MCF 10A (cell line): ENCODE data around the gene RAE1. TPM values are rescaled to one million over a fixed set of nuclear protein-coding genes. Genes with fewer than 3 reads are reported as not detected.
A peak's percentile ranks its signal among the peaks of the same experiment; 100 is the strongest.

ENCODE experiments used
- BruUV-seq: library from RNA; stranded (reverse); fragments of 400-500 nt; replicated peaks from 2 replicates; lab custom pipeline; 2021; lab: Mats Ljungman, UMichigan
- CTCF ChIA-PET: fragments of 300-600 bp; sonication (Branson Sonifier 250); formaldehyde crosslinking; extraction: SDS; loops from one replicate; lab custom pipeline; 2021; ENCODE audit warnings: antibody characterized with exemption, inconsistent platforms; lab: Yijun Ruan, JAX
- POLR2A ChIA-PET: fragments of 300-600, 350-650 bp; sonication (Branson Sonifier 250); formaldehyde crosslinking; extraction: SDS; loops from one replicate; lab custom pipeline; 2020; ENCODE audit warnings: antibody characterized with exemption, inconsistent platforms; lab: Yijun Ruan, JAX
- DNase-seq: peaks from one replicate; pipeline ENCODE4 v3.0.0-alpha.2; 2018; ENCODE audit not compliant: unreplicated experiment
- H3K27ac Mint-ChIP-seq: one replicate; pipeline ENCODE4 v1.8.0; 2022; ENCODE audit warnings: mild to moderate bottlenecking, low read depth, mixed read lengths; ENCODE audit not compliant: unreplicated experiment
- H3K27me3 Mint-ChIP-seq: one replicate; pipeline ENCODE4 v1.8.0; 2022; ENCODE audit warnings: mixed read lengths; ENCODE audit not compliant: insufficient read depth, unreplicated experiment
- H3K36me3 Mint-ChIP-seq: one replicate; pipeline ENCODE4 v1.8.0; 2022; ENCODE audit warnings: mild to moderate bottlenecking, moderate library complexity, mixed read lengths; ENCODE audit not compliant: insufficient read depth, unreplicated experiment
- H3K4me1 Mint-ChIP-seq: one replicate; pipeline ENCODE4 v1.8.0; 2022; ENCODE audit warnings: mixed read lengths; ENCODE audit not compliant: insufficient read depth, unreplicated experiment
- H3K4me3 Mint-ChIP-seq: one replicate; pipeline ENCODE4 v1.8.0; 2022; ENCODE audit warnings: mild to moderate bottlenecking, moderate library complexity, mixed read lengths; ENCODE audit not compliant: unreplicated experiment
- H3K9me3 Mint-ChIP-seq: one replicate; pipeline ENCODE4 v1.8.0; 2022; ENCODE audit warnings: mixed read lengths; ENCODE audit not compliant: unreplicated experiment
- CTCF ChIP-seq: fragments of 200-600 bp; IDR thresholded peaks from one replicate; pipeline ENCODE4 v1.8.0; 2022; ENCODE audit warnings: antibody characterized with exemption, mild to moderate bottlenecking; ENCODE audit not compliant: unreplicated experiment
- intact Hi-C: fragments of 100-400 bp; cut with micrococcal nuclease; formaldehyde crosslinking; loops from 2 replicates; pipeline ENCODE4 v1.14.1; 2022
- total RNA-seq: library from RNA; stranded (reverse); gene quantifications from 2 replicates; pipeline ENCODE4 v1.2.3, GENCODE V29; 2022

The RAE1 gene
- total RNA-seq, 1 experiment from 2014 or later = 46.7 TPM

GRCh38 chr20:57381596-57382503, 30.8 kb downstream of the RAE1 start:
- Mint-ChIP-seq H3K36me3 (peaks cover 38% of the 10 kb centered on the region), H3K4me1 (no peaks in the 10 kb centered on the region), H3K27me3 (no peaks in the 10 kb centered on the region), H3K4me3 (no peak overlapping the region), H3K9me3 (no peaks in the 10 kb centered on the region), H3K27ac (no peak overlapping the region)
- POLR2A ChIA-PET = interaction anchor here (0.7 to 1.4 kb wide), 5 partner anchors 20 to 579 kb away, joined by 3 to 4 read pairs (median 3); no protein-coding TSS in a partner anchor
- DNase-seq = peak; percentile 74
- no TSS peak for BruUV-seq
- intact Hi-C loops = loop anchor here (1.0 to 10.0 kb wide), 3 partner anchors 55 to 833 kb away; no protein-coding TSS in a partner anchor
- TF ChIP-seq CTCF = peak; percentile 65
- CTCF ChIA-PET = interaction anchor here (0.6 to 7.1 kb wide), 37 partner anchors 9 to 1383 kb away, joined by 3 to 56 read pairs (median 4); no protein-coding TSS in a partner anchor

GRCh38 chr20:57382516-57382915, 31.5 kb downstream of the RAE1 start:
- Mint-ChIP-seq H3K9me3 (no peaks in the 10 kb centered on the region), H3K27ac (no peak overlapping the region), H3K4me3 (no peak overlapping the region), H3K36me3 (peaks cover 32% of the 10 kb centered on the region), H3K27me3 (no peaks in the 10 kb centered on the region), H3K4me1 (no peaks in the 10 kb centered on the region)
- BruUV-seq = no TSS peak
- CTCF ChIA-PET = interaction anchor here (0.6 to 7.1 kb wide), 31 partner anchors 8 to 1383 kb away, joined by 3 to 56 read pairs (median 6); no protein-coding TSS in a partner anchor
- intact Hi-C loops = loop anchor here (5.0 to 10.0 kb wide), 2 partner anchors 55 to 832 kb away; no protein-coding TSS in a partner anchor
- POLR2A ChIA-PET = interaction anchor here (1.4 kb wide), 1 partner anchor 114 kb away, joined by 3 read pairs; no protein-coding TSS in a partner anchor
- TF ChIP-seq CTCF = no peak
- DNase-seq = no peak

- no peak overlapping the region for H3K4me3 Mint-ChIP-seq
- no peaks in the 10 kb centered on the region for H3K9me3 Mint-ChIP-seq
- BruUV-seq = no TSS peak
- TF ChIP-seq CTCF = no peak
- H3K27me3 Mint-ChIP-seq = no peaks in the 10 kb centered on the region
- no peak overlapping the region for H3K27ac Mint-ChIP-seq
- no peaks in the 10 kb centered on the region for H3K4me1 Mint-ChIP-seq
- peaks cover 31% of the 10 kb centered on the region for H3K36me3 Mint-ChIP-seq
- intact Hi-C loops = loop anchor here (5.0 to 10.0 kb wide), 2 partner anchors 54 to 831 kb away; no protein-coding TSS in a partner anchor
- no peak for DNase-seq
- POLR2A ChIA-PET = interaction anchor here (0.5 kb wide), 1 partner anchor 8 kb away, joined by 3 read pairs; no protein-coding TSS in a partner anchor
- CTCF ChIA-PET = interaction anchor here (0.5 to 6.2 kb wide), 13 partner anchors 9 to 576 kb away, joined by 3 to 40 read pairs (median 4); no protein-coding TSS in a partner anchor
Measured at GRCh38 chr20:57383447-57384347, 32.6 kb downstream of the RAE1 start.
